Activated CD8-positive, alpha-beta memory T cell treated with anti-CD3 and anti-CD28 coated beads, Interleukin-2, amount 50 U/mL, for 1 hour (primary cell): ENCODE data around the gene TROAP.
"Not testable (repeated sequence)": the region's sequence is repeated elsewhere in the genome, so short reads cannot be mapped to it uniquely, and the experiment has no call there.

Experiments
- DNase-seq: peaks from one replicate; pipeline ENCODE4 v3.0.0-alpha.2; 2020; ENCODE audit errors: extremely low read depth

Gene TROAP

GRCh38 chr12:49295082-49295936 lies 27.7 kb upstream of the TROAP start, which contains the start of gene PRPH:
TSS of gene PRPH (plus strand) at chr12:49295147. CDS start at chr12:49295201, 54 bp downstream.
- no peak for DNase-seq

GRCh38 chr12:49296034-49296835 lies 26.8 kb upstream of the TROAP start:
- DNase-seq: no peak

GRCh38 chr12:49296836-49297694 lies 26.0 kb upstream of the TROAP start:
- DNase-seq: no peak

- DNase-seq: no peak
These were observed 25.4 kb upstream of the TROAP start for GRCh38 chr12:49297695-49298060.

- no peak for DNase-seq
These were observed 24.9 kb upstream of the TROAP start for GRCh38 chr12:49298160-49298559.

- no peak for DNase-seq
These were observed 21.3 kb upstream of the TROAP start for GRCh38 chr12:49301760-49302159.

- no peak for DNase-seq
These were observed 18.9 kb upstream of the TROAP start for GRCh38 chr12:49304161-49304560.

- no peak for DNase-seq
These were observed 17.1 kb upstream of the TROAP start for GRCh38 chr12:49305762-49306510.

GRCh38 chr12:49309386-49309785 lies 13.7 kb upstream of the TROAP start:
- no peak for DNase-seq

GRCh38 chr12:49310451-49311000 lies 12.5 kb upstream of the TROAP start:
- not testable (repeated sequence) for DNase-seq

- DNase-seq: no peak
These were observed 8.2 kb upstream of the TROAP start for GRCh38 chr12:49314811-49315210.

- DNase-seq: not testable (repeated sequence)
These were observed 5.9 kb upstream of the TROAP start for GRCh38 chr12:49317118-49317517.

- DNase-seq: not testable (repeated sequence)
These were observed 2.5 kb upstream of the TROAP start for GRCh38 chr12:49320411-49321103.

- DNase-seq: no peak
These were observed 718 bp upstream of the TROAP start for GRCh38 chr12:49322367-49322707.

GRCh38 chr12:49323524-49324097 lies 556 bp downstream of the TROAP start:
- no peak for DNase-seq

GRCh38 chr12:49325606-49326005 lies 2.6 kb downstream of the TROAP start:
- no peak for DNase-seq

GRCh38 chr12:49327368-49327767 lies 4.3 kb downstream of the TROAP start:
- no peak for DNase-seq

GRCh38 chr12:49327887-49328286 lies 4.8 kb downstream of the TROAP start:
- DNase-seq: no peak

GRCh38 chr12:49328816-49329215 lies 5.8 kb downstream of the TROAP start:
- DNase-seq: no peak

- DNase-seq: no peak
These were observed 7.1 kb downstream of the TROAP start for GRCh38 chr12:49330032-49330619.
